Neural cell (in vitro differentiated cells): Measurements from ENCODE around the gene OR2AT4. TPM values are rescaled to one million over a fixed set of nuclear protein-coding genes. Genes with fewer than 3 reads are reported as not detected.

Experiments used
- H2AFZ ChIP-seq: fragments of 200-600, 300-800 bp; sonication (generic), shearing (Covaris generic); 2 replicates; pipeline ENCODE4 v1.6.0; 2014; ENCODE audit warnings: low read depth, mild to moderate bottlenecking, antibody characterized with exemption, low read length, moderate library complexity
- H3F3A ChIP-seq: fragments of 200-600 bp; shearing (Covaris generic); 2 replicates; pipeline ENCODE4 v1.6.1; 2016; ENCODE audit warnings: mild to moderate bottlenecking, moderate library complexity, mixed read lengths, antibody characterized with exemption, low read length; ENCODE audit not compliant: insufficient read depth, poor library complexity, severe bottlenecking
- H3K27ac ChIP-seq: fragments of 200-600, 300-800 bp; sonication (generic), shearing (Covaris generic); 2 replicates; pipeline ENCODE4 v1.5.1; 2014; ENCODE audit warnings: mild to moderate bottlenecking, low read length, moderate library complexity
- H3K27me3 ChIP-seq: fragments of 300-800, 200-600 bp; sonication (generic), shearing (Covaris generic); 2 replicates; pipeline ENCODE4 v1.6.0; 2014; ENCODE audit warnings: mild to moderate bottlenecking, low read depth, low read length, moderate library complexity; ENCODE audit not compliant: insufficient read depth
- H3K36me3 ChIP-seq: fragments of 300-800, 200-600 bp; sonication (generic), shearing (Covaris generic); 2 replicates; pipeline ENCODE4 v1.5.1; 2014; ENCODE audit warnings: mild to moderate bottlenecking, antibody characterized with exemption, low read length, moderate library complexity; ENCODE audit not compliant: insufficient read depth
- H3K4me2 ChIP-seq: fragments of 300-800, 200-600 bp; sonication (generic), shearing (Covaris generic); 2 replicates; pipeline ENCODE4 v1.6.0; 2014; ENCODE audit warnings: mild to moderate bottlenecking, low read length
- H3K4me3 ChIP-seq: fragments of 300-800, 200-600 bp; sonication (generic), shearing (Covaris generic); 2 replicates; pipeline ENCODE4 v1.5.1; 2014; ENCODE audit warnings: mild to moderate bottlenecking, low read length, moderate library complexity
- H3K79me2 ChIP-seq: fragments of 200-600 bp; shearing (Covaris generic); replicated peaks from 2 replicates; pipeline ENCODE4 v1.6.0; 2014; ENCODE audit warnings: mild to moderate bottlenecking, low read length, moderate library complexity; ENCODE audit not compliant: insufficient read depth
- H3K9ac ChIP-seq: fragments of 300-800, 200-600 bp; sonication (generic), shearing (Covaris generic); 2 replicates; pipeline ENCODE4 v1.6.1; 2016; ENCODE audit warnings: mild to moderate bottlenecking, low read length, mixed read lengths
- H3K9me2 ChIP-seq: fragments of 200-600 bp; shearing (Covaris generic); 2 replicates; pipeline ENCODE4 v1.6.1; 2016; ENCODE audit warnings: mild to moderate bottlenecking, low read length, mixed read lengths; ENCODE audit not compliant: insufficient read depth
- H3K9me3 ChIP-seq: fragments of 200-600, 300-800 bp; sonication (generic), shearing (Covaris generic); 2 replicates; pipeline ENCODE4 v1.6.1; 2016; ENCODE audit warnings: mild to moderate bottlenecking, mixed run types, low read length, moderate library complexity, mixed read lengths
- H4K20me1 ChIP-seq: fragments of 200-600 bp; shearing (Covaris generic); 2 replicates; pipeline ENCODE4 v1.6.1; 2016; ENCODE audit warnings: mild to moderate bottlenecking, mixed run types; ENCODE audit not compliant: insufficient read depth
- CTCF ChIP-seq: fragments of 450-650 bp; IDR thresholded peaks from 2 replicates; pipeline ENCODE4 v1.5.1; 2014; ENCODE audit warnings: antibody characterized with exemption, mild to moderate bottlenecking, moderate library complexity; ENCODE audit not compliant: poor library complexity, severe bottlenecking
- EP300 ChIP-seq: fragments of 450-650 bp; conservative IDR thresholded peaks from 2 replicates; pipeline ENCODE4 v1.6.1; 2014; ENCODE audit warnings: antibody characterized with exemption, mild to moderate bottlenecking, moderate library complexity; ENCODE audit not compliant: poor library complexity, severe bottlenecking
- EZH2 ChIP-seq: fragments of 200-600, 300-800 bp; shearing (Covaris generic), sonication (generic); IDR thresholded peaks from 2 replicates; pipeline ENCODE4 v1.6.1; 2014; ENCODE audit warnings: antibody characterized with exemption, low read length, borderline replicate concordance, mild to moderate bottlenecking; ENCODE audit not compliant: insufficient read depth, poor library complexity, severe bottlenecking
- MXI1 ChIP-seq: fragments of 450-650 bp; conservative IDR thresholded peaks from 2 replicates; pipeline ENCODE4 v1.6.1; 2014; ENCODE audit warnings: antibody characterized with exemption, mild to moderate bottlenecking; ENCODE audit not compliant: poor library complexity, severe bottlenecking
- POLR2AphosphoS5 ChIP-seq: IDR thresholded peaks from 2 replicates; pipeline ENCODE4 v1.6.1; 2012
- RAD21 ChIP-seq: fragments of 450-650 bp; conservative IDR thresholded peaks from 2 replicates; pipeline ENCODE4 v1.6.1; 2014; ENCODE audit warnings: antibody characterized with exemption, mild to moderate bottlenecking, moderate library complexity
- REST ChIP-seq: IDR thresholded peaks from 2 replicates; pipeline ENCODE4 v1.6.1; 2012; ENCODE audit warnings: borderline replicate concordance
- SMC3 ChIP-seq: fragments of 450-650 bp; conservative IDR thresholded peaks from 2 replicates; pipeline ENCODE4 v1.6.1; 2014; ENCODE audit warnings: antibody characterized with exemption, mild to moderate bottlenecking, moderate library complexity; ENCODE audit not compliant: poor library complexity
- TAF1 ChIP-seq: IDR thresholded peaks from 2 replicates; pipeline ENCODE4 v1.6.1; 2012; ENCODE audit warnings: low read depth
- polyA plus RNA-seq: library from polyadenylated mRNA; depleted of rRNA; stranded (reverse); fragments of >200 nt; gene quantifications from 2 replicates; pipeline ENCODE4 v1.2.3, GENCODE V29; 2014

OR2AT4 gene
- polyA plus RNA-seq, 1 donor from 2014 or later = not detected

GRCh38 chr11:75079546-75079945 lies 17.1 kb downstream of the OR2AT4 start:
- Histone ChIP-seq H3K27ac (no peak overlapping the region), H3K79me2 (no peaks in the 10 kb centered on the region), H3K9ac (no peak overlapping the region), H3K36me3 (no peaks in the 10 kb centered on the region), H2AFZ (no peak overlapping the region), H3K9me2 (no peaks in the 10 kb centered on the region), H4K20me1 (no peaks in the 10 kb centered on the region), H3F3A (no peaks in the 10 kb centered on the region), H3K27me3 (no peaks in the 10 kb centered on the region), H3K4me3 (no peak overlapping the region), H3K4me2 (no peak overlapping the region), H3K9me3 (no peaks in the 10 kb centered on the region)
- TF ChIP-seq MXI1 (no peak), REST (no peak)

- Histone ChIP-seq H4K20me1 (no peaks in the 10 kb centered on the region), H2AFZ (no peak overlapping the region), H3K4me2 (no peak overlapping the region), H3K9me2 (no peaks in the 10 kb centered on the region), H3K27me3 (no peaks in the 10 kb centered on the region), H3K79me2 (no peaks in the 10 kb centered on the region), H3F3A (no peaks in the 10 kb centered on the region), H3K4me3 (no peak overlapping the region), H3K9me3 (no peaks in the 10 kb centered on the region), H3K36me3 (no peaks in the 10 kb centered on the region), H3K9ac (no peak overlapping the region), H3K27ac (no peak overlapping the region)
- no peak for TF ChIP-seq SMC3
- no peak for TF ChIP-seq EP300
- no peak for TF ChIP-seq TAF1
- no peak for TF ChIP-seq EZH2
- no peak for TF ChIP-seq REST
- TF ChIP-seq CTCF = no peak
- no peak for TF ChIP-seq POLR2AphosphoS5
- TF ChIP-seq RAD21 = no peak
- TF ChIP-seq MXI1 = no peak
These were observed 18.4 kb downstream of the OR2AT4 start for GRCh38 chr11:75078233-75078632.
